IPS-18a (cell line): ENCODE results near the gene CNTF.

ENCODE experiments used
- H3K27ac ChIP-seq: one replicate; pipeline ENCODE4 v1.5.1; 2013; ENCODE audit warnings: low read length
- H3K27me3 ChIP-seq: one replicate; pipeline ENCODE4 v1.6.1; 2013; ENCODE audit warnings: mild to moderate bottlenecking, low read length; ENCODE audit not compliant: control insufficient read depth, insufficient read depth
- H3K36me3 ChIP-seq: one replicate; pipeline ENCODE4 v1.6.1; 2013; ENCODE audit warnings: low read depth, low read length; ENCODE audit not compliant: control insufficient read depth
- H3K4me1 ChIP-seq: one replicate; pipeline ENCODE4 v1.6.1; 2013; ENCODE audit warnings: low read depth, low read length; ENCODE audit not compliant: control insufficient read depth
- H3K4me3 ChIP-seq: one replicate; pipeline ENCODE4 v1.5.1; 2013; ENCODE audit warnings: low read length
- H3K9ac ChIP-seq: one replicate; pipeline ENCODE4 v1.6.1; 2013; ENCODE audit warnings: mild to moderate bottlenecking, low read length, moderate library complexity
- H3K9me3 ChIP-seq: one replicate; pipeline ENCODE4 v1.6.1; 2013; ENCODE audit warnings: low read depth, low read length; ENCODE audit not compliant: control insufficient read depth

The CNTF gene

GRCh38 chr11:58649623-58650022 is 27.2 kb downstream of the CNTF start:
- Histone ChIP-seq H3K36me3 (no peaks in the 10 kb centered on the region), H3K27ac (no peak overlapping the region), H3K4me1 (no peaks in the 10 kb centered on the region), H3K9ac (no peak overlapping the region), H3K4me3 (no peak overlapping the region), H3K9me3 (peaks cover 6% of the 10 kb centered on the region), H3K27me3 (no peaks in the 10 kb centered on the region)

DNA sequence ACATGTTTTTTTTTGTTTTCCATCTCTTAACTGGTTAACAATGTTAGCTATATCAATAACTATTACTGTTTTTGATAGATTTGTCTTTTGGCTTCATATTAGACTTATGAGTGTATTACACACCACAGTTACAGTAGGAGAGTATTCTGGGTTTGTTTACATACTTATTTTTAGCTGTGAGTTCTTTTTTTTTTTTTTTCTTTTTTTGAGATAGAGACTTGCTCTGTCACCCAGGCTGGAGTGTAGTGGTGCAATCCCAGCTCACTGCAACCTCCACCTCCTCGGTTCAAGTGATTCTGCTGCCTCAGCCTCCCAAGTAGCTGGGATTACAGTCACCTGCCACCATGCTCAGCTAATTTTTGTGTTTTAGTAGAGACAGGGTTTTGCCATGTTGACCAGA is 28.0 kb downstream of the CNTF start:
- no peaks in the 10 kb centered on the region for H3K4me1 ChIP-seq
- no peak overlapping the region for H3K27ac ChIP-seq
- H3K36me3 ChIP-seq: no peaks in the 10 kb centered on the region
- H3K4me3 ChIP-seq: no peak overlapping the region
- H3K9ac ChIP-seq: no peak overlapping the region
- H3K9me3 ChIP-seq: peaks cover 4% of the 10 kb centered on the region
- H3K27me3 ChIP-seq: no peaks in the 10 kb centered on the region

DNA sequence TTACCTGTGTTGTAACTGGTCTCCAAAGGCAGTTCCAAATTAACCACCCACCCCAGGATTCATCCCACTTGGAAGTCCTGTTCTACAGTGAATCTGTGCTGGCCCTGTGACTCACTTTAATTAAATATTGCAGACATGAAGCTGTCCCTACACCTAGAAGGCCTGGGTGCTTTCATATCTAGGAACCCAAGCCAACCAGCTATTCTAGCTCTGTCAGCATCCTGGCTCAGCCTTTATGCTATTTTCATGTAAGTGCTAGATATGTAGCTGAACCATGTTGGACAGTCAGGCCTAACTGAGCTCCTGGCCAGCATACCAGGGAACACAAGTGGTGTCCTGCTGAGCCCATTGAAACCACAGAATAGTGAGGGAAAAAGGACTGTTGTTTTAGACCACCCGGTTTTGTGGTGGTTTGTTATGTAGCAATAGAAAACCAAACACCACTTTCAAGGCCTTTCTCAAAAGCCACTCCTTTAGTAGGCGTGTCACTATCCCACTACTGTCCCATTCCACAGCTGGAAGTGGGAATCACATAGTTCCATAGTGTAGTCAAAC is 30.3 kb downstream of the CNTF start:
- Histone ChIP-seq H3K36me3 (no peaks in the 10 kb centered on the region), H3K27me3 (no peaks in the 10 kb centered on the region), H3K9ac (no peak overlapping the region), H3K4me1 (no peaks in the 10 kb centered on the region), H3K27ac (no peak overlapping the region), H3K9me3 (no peaks in the 10 kb centered on the region), H3K4me3 (no peak overlapping the region)

- Histone ChIP-seq H3K9ac (no peak overlapping the region), H3K9me3 (no peaks in the 10 kb centered on the region), H3K36me3 (no peaks in the 10 kb centered on the region), H3K27ac (no peak overlapping the region), H3K27me3 (no peaks in the 10 kb centered on the region), H3K4me1 (no peaks in the 10 kb centered on the region), H3K4me3 (no peak overlapping the region)
Measured at GRCh38 chr11:58654079-58654907, 31.8 kb downstream of the CNTF start.

DNA sequence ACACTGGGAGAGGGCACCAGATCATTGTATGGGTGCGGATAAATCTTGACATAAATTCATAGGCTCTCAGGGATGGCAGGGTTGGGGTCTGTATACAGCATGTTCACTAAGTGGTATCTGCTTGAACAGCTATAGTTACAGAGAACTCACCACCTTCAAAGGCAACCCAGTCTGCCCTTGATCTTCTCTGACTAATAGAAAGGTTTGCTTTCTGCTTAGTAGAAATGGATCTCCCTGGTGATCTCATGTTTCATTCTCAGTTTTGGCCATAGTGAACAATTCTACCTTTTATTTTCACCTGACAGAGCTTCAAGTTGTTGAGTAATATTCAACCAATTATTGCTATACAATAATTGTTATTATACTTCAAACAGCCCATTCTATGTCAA is 32.4 kb downstream of the CNTF start:
- Histone ChIP-seq H3K4me1 (no peaks in the 10 kb centered on the region), H3K9ac (no peak overlapping the region), H3K27me3 (no peaks in the 10 kb centered on the region), H3K36me3 (no peaks in the 10 kb centered on the region), H3K4me3 (no peak overlapping the region), H3K27ac (no peak overlapping the region), H3K9me3 (no peaks in the 10 kb centered on the region)

DNA sequence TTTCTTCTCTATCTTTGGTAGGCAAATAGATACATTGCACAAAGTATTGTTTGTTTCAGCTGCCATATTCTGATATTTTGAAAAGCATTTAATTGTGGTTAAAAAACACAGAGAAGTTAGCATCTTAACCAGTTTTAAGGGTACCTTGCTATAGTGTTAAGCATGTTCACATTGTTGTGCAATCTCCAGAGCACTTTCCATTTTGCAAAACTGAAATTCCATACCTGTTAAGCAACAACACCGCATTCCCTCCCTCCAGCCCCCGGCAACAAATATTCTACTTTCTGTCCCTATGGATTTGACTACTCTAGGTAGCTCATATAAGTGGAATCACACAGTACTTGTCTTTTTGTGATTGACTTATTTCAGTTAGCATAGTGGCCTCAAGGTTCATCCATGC is 33.9 kb downstream of the CNTF start:
- H3K27me3 ChIP-seq: no peaks in the 10 kb centered on the region
- H3K9me3 ChIP-seq: no peaks in the 10 kb centered on the region
- H3K9ac ChIP-seq: no peak overlapping the region
- no peak overlapping the region for H3K4me3 ChIP-seq
- H3K4me1 ChIP-seq: no peaks in the 10 kb centered on the region
- no peak overlapping the region for H3K27ac ChIP-seq
- H3K36me3 ChIP-seq: no peaks in the 10 kb centered on the region

GRCh38 chr11:58658623-58659022 is 36.2 kb downstream of the CNTF start:
- no peak overlapping the region for H3K4me3 ChIP-seq
- H3K9me3 ChIP-seq: no peaks in the 10 kb centered on the region
- no peaks in the 10 kb centered on the region for H3K4me1 ChIP-seq
- no peak overlapping the region for H3K9ac ChIP-seq
- H3K27me3 ChIP-seq: no peaks in the 10 kb centered on the region
- no peaks in the 10 kb centered on the region for H3K36me3 ChIP-seq
- no peak overlapping the region for H3K27ac ChIP-seq

DNA sequence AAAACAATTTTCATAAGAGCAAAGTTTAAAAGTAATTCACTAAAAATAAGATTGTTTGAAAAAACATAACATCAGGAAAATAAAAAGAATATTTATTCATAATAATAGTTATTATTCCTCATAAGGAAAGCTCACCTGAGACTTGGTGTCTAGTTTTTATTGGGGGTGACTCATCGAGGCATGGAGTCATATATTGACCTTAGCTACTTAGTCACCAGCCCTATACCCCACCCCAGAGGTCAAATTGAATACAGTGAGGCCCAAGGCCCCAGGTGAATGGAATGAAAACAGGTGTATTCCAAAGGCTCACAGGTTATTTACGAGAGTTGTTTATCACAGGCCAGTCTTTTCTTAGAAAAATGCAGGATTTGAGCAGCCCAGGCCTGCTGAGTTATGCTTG is 36.9 kb downstream of the CNTF start:
- Histone ChIP-seq H3K27ac (no peak overlapping the region), H3K36me3 (no peaks in the 10 kb centered on the region), H3K4me3 (no peak overlapping the region), H3K4me1 (no peaks in the 10 kb centered on the region), H3K27me3 (no peaks in the 10 kb centered on the region), H3K9ac (no peak overlapping the region), H3K9me3 (no peaks in the 10 kb centered on the region)

GRCh38 chr11:58659910-58660570 is 37.6 kb downstream of the CNTF start:
- Histone ChIP-seq H3K9ac (no peak overlapping the region), H3K27me3 (no peaks in the 10 kb centered on the region), H3K4me1 (no peaks in the 10 kb centered on the region), H3K36me3 (no peaks in the 10 kb centered on the region), H3K4me3 (no peak overlapping the region), H3K9me3 (no peaks in the 10 kb centered on the region), H3K27ac (no peak overlapping the region)

DNA sequence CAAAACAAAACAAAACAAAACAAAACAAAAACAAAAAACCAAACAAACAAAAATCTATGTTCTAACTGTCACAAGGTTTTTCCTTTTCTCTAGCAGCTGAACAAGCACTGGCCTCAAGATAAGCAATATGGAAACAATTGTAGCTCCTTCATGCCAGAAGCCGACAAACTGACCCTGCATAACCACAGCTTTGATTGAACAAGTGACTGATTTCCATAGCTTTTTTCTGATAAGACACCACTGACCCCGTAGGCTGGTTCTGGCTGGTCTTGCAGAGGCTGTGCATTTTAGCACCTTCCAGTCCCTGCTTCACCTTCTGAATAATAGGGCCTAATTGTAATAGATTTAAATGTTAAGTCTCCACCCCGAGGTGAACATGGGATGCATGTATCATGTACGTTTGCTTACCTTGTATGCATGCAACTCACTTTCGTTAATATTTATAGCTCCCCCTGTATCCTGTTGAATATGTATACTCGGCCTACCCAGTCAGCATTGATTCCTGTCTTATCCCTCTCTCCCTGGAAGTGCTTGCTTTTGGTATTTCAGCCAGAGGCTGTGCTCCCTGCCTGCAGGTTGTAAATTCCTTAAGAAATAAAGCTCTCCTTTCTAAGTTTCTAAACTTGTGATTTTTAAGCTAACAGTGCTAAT is 49.6 kb downstream of the CNTF start:
- no peaks in the 10 kb centered on the region for H3K36me3 ChIP-seq
- no peaks in the 10 kb centered on the region for H3K9me3 ChIP-seq
- no peaks in the 10 kb centered on the region for H3K27me3 ChIP-seq
- H3K27ac ChIP-seq: no peak overlapping the region
- H3K4me3 ChIP-seq: no peak overlapping the region
- no peaks in the 10 kb centered on the region for H3K4me1 ChIP-seq
- H3K9ac ChIP-seq: no peak overlapping the region

DNA sequence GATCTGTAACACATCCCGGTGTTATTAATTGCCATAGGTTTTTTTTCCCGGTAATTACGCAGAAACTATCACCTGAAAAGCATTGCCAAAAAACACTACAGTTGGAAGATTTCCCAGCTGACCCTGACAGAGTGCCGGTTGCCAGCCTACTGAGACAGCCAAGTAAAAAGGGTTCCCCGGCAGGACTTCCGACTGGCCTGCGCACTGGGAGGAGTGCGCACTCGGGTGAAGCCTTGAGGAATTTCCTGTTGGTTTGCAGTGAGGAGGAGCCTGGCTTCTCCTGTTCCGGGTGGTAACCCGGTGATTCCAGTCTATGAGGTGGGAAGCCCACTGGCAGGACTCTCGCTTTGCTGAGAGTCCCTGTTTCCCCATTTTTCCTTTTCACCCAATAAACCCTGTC is 52.1 kb downstream of the CNTF start:
- no peaks in the 10 kb centered on the region for H3K4me1 ChIP-seq
- no peak overlapping the region for H3K27ac ChIP-seq
- no peaks in the 10 kb centered on the region for H3K27me3 ChIP-seq
- H3K9ac ChIP-seq: no peak overlapping the region
- no peak overlapping the region for H3K4me3 ChIP-seq
- H3K36me3 ChIP-seq: no peaks in the 10 kb centered on the region
- peaks cover 2% of the 10 kb centered on the region for H3K9me3 ChIP-seq
